Astrocyte of the cerebellum (primary cell): ENCODE measurements around the gene CDH11.

Experiments
- DNase-seq: peaks from one replicate; pipeline ENCODE4 v3.0.0-alpha.2; 2011; ENCODE audit warnings: low read depth
- H3K4me3 ChIP-seq: 2 replicates; pipeline ENCODE4 v1.5.1; 2011; ENCODE audit warnings: mild to moderate bottlenecking, low read depth, low read length, moderate library complexity
- CTCF ChIP-seq: IDR thresholded peaks from 2 replicates; pipeline ENCODE4 v1.5.1; 2012; ENCODE audit warnings: low read length, low read depth, moderate library complexity, mild to moderate bottlenecking; ENCODE audit errors: missing control alignments
- in situ Hi-C: cut with HindIII; loops from 2 replicates; pipeline ENCODE4 v1.10.0; 2017; ENCODE audit warnings: low sequenced_read_pairs

Gene CDH11

GRCh38 chr16:65077181-65077580 is 44.7 kb downstream of the CDH11 start:
- TF ChIP-seq CTCF, result no peak
- DNase-seq, result no peak
- H3K4me3 ChIP-seq, result no peak overlapping the region
- in situ Hi-C loops, result no loop called here

- in situ Hi-C loops, result no loop called here
- TF ChIP-seq CTCF, result no peak
- no peak overlapping the region for H3K4me3 ChIP-seq
These were observed 46.0 kb downstream of the CDH11 start for GRCh38 chr16:65075877-65076276.

GRCh38 chr16:65071433-65072311 is 50.2 kb downstream of the CDH11 start:
- TF ChIP-seq CTCF, result no peak
- in situ Hi-C loops, result no loop called here
- no peak for DNase-seq
- no peak overlapping the region for H3K4me3 ChIP-seq

More at GRCh38 chr16:65075877-65076276, 46.0 kb downstream of the CDH11 start:
- no peak for DNase-seq

GRCh38 chr16:65070831-65071432 is 50.9 kb downstream of the CDH11 start:
- TF ChIP-seq CTCF, result no peak
- no peak overlapping the region for H3K4me3 ChIP-seq

GRCh38 chr16:65069766-65070165 is 52.1 kb downstream of the CDH11 start:
- no peak for DNase-seq
- no peak for TF ChIP-seq CTCF
- in situ Hi-C loops, result no loop called here
- no peak overlapping the region for H3K4me3 ChIP-seq

More at GRCh38 chr16:65070831-65071432, 50.9 kb downstream of the CDH11 start:
- DNase-seq, result peak; percentile 90
- in situ Hi-C loops, result no loop called here

GRCh38 chr16:65069065-65069464 is 52.8 kb downstream of the CDH11 start:
- H3K4me3 ChIP-seq, result no peak overlapping the region
- in situ Hi-C loops, result no loop called here
- DNase-seq, result peak; percentile 75
- TF ChIP-seq CTCF, result no peak
